ENCODE data around the gene PCDH9. TPM values are rescaled to one million over a fixed set of nuclear protein-coding genes. Genes with fewer than 3 reads are reported as not detected.

Gene PCDH9
- total and polyA plus RNA-seq, 10 donors = 0.24 to 8.1 (median 3.8) TPM

DNA sequence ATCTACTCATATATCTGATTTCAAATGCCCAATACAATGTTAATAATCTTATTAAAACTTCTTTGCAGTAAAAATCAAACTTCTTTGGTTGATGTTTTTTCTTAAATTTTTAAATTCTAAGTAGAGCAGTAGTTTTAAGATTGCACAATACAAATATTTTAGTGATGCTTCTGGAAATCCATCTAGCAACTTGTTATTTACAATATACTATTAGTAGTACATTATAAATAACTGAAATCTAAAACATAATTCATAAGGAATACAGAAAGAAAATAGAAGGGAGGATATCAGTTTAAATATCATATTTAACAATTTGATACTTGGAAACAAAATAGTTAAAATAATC lies 569.7 kb downstream of the PCDH9 start:
- no peak for DNase-seq
- Histone ChIP-seq H3K27me3 (replicated peaks in 1 of 7) (no peaks in the 10 kb centered on the region), H3K9me3 (no peaks in the 10 kb centered on the region), H3K4me3 (no peak overlapping the region), H3K36me3 (no peaks in the 10 kb centered on the region), H3K4me1 (peaks cover 0 to 8% (median 0%) of the 10 kb centered on the region in 6 donors), H3K27ac (no peak overlapping the region)
- TF ChIP-seq, protein P1, sequence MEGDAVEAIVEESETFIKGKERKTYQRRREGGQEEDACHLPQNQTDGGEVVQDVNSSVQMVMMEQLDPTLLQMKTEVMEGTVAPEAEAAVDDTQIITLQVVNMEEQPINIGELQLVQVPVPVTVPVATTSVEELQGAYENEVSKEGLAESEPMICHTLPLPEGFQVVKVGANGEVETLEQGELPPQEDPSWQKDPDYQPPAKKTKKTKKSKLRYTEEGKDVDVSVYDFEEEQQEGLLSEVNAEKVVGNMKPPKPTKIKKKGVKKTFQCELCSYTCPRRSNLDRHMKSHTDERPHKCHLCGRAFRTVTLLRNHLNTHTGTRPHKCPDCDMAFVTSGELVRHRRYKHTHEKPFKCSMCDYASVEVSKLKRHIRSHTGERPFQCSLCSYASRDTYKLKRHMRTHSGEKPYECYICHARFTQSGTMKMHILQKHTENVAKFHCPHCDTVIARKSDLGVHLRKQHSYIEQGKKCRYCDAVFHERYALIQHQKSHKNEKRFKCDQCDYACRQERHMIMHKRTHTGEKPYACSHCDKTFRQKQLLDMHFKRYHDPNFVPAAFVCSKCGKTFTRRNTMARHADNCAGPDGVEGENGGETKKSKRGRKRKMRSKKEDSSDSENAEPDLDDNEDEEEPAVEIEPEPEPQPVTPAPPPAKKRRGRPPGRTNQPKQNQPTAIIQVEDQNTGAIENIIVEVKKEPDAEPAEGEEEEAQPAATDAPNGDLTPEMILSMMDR (IDR thresholded peaks at IDR 0.05 in 8 of 11, conservative IDR thresholded peaks at IDR 0.05 in 3 of 11) = no peak
- TF ChIP-seq POLR2AphosphoS5 (IDR thresholded peaks at IDR 0.05) = no peak
- intact Hi-C loops (cut with DNase I; ENCODE audit: low total_unique reads) = no loop called here

DNA sequence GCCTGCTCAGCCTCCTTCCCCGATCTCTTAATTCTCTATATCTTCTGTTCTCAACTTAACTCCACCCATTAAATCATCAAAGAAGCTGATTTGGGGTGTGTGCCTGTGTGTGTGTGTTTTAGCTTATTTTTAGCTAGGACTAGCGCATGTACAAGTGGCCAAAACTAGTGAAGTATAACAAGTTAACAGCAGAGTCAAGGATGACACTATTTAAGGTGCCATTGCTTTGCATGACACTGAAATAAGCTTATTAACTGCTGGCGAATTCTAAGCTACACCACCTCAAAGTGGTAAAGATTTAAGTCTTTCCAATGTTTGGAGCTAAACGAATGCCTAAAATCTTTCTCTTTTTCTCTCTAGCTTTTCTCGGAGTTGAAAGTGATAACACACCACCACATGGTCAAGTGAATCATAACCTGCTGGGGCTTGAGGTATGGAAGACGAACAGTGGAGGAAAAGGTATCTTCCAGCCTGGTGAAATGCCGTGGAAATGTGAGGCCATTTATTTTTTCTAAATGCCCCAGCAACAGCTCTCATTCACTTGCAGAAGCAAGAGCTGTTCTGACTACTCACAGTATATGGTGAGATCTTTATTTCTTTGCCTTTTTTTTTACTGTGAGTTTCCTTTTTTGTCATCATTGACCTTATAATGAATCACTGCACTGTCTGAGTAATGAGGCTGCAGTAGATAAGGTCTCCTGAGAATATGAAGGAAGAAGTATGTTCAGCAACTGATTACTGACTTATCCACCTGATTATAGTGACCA lies 570.3 kb downstream of the PCDH9 start:
- H3K36me3 ChIP-seq = no peaks in the 10 kb centered on the region
- no peaks in the 10 kb centered on the region for H3K9me3 ChIP-seq
- no peaks in the 10 kb centered on the region for H3K27me3 ChIP-seq (replicated peaks in 1 of 7)
- peak overlapping the region in 4 of 8 donors; percentile 26 to 63 (median 44) for H3K27ac ChIP-seq
- no peak for DNase-seq
- H3K4me3 ChIP-seq = peak overlapping the region in 1 of 8 donors; percentile 10
- no peak for TF ChIP-seq POLR2AphosphoS5 (IDR thresholded peaks at IDR 0.05)
- TF ChIP-seq, protein P1 (IDR thresholded peaks at IDR 0.05 in 8 of 11, conservative IDR thresholded peaks at IDR 0.05 in 3 of 11) = no peak
- no peak for TF ChIP-seq POLR2A (IDR thresholded peaks at IDR 0.05)
- WGBS, 5 donors = 64 to 75% (median 72%) methylated on average over 7 of the region's 7 CpGs
- peaks cover 0 to 8% (median 0%) of the 10 kb centered on the region in 6 donors for H3K4me1 ChIP-seq
- intact Hi-C loops (cut with DNase I; ENCODE audit: low total_unique reads) = no loop called here

DNA sequence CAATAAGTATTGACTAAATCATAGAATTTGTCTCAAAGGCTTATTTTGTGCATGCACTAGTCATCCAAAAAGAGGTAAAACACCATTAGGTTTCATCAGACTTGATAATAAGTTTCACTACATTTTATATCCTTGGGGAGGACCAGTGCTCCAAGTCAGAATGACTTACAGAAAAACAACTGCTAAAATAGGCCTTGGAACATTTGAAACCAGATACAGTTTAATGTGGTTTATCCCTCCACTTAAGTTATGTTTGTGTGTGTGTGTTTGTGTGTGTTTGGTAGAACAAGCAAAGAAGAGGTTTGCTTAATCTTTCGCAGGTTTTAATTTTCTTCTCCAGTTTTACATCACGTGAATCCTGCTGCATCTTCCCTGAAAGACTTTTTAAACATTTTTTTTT lies 570.9 kb downstream of the PCDH9 start:
- intact Hi-C loops (cut with DNase I; ENCODE audit: low total_unique reads) = no loop called here
- no peak for DNase-seq
- no peak for TF ChIP-seq POLR2AphosphoS5 (IDR thresholded peaks at IDR 0.05)
- no peak for TF ChIP-seq POLR2A (IDR thresholded peaks at IDR 0.05)
- TF ChIP-seq, protein P1 (IDR thresholded peaks at IDR 0.05 in 8 of 11, conservative IDR thresholded peaks at IDR 0.05 in 3 of 11) = no peak
- WGBS, 5 donors = 80 to 88% (median 84%) methylated on average over 2 of the region's 2 CpGs
- H3K36me3 ChIP-seq = no peaks in the 10 kb centered on the region
- H3K9me3 ChIP-seq = no peaks in the 10 kb centered on the region
- H3K27me3 ChIP-seq (replicated peaks in 1 of 7) = no peaks in the 10 kb centered on the region
- peaks cover 0 to 8% (median 0%) of the 10 kb centered on the region in 6 donors for H3K4me1 ChIP-seq
- peak overlapping the region in 4 of 8 donors; percentile 26 to 63 (median 44) for H3K27ac ChIP-seq
- H3K4me3 ChIP-seq = peak overlapping the region in 1 of 8 donors; percentile 10

DNA sequence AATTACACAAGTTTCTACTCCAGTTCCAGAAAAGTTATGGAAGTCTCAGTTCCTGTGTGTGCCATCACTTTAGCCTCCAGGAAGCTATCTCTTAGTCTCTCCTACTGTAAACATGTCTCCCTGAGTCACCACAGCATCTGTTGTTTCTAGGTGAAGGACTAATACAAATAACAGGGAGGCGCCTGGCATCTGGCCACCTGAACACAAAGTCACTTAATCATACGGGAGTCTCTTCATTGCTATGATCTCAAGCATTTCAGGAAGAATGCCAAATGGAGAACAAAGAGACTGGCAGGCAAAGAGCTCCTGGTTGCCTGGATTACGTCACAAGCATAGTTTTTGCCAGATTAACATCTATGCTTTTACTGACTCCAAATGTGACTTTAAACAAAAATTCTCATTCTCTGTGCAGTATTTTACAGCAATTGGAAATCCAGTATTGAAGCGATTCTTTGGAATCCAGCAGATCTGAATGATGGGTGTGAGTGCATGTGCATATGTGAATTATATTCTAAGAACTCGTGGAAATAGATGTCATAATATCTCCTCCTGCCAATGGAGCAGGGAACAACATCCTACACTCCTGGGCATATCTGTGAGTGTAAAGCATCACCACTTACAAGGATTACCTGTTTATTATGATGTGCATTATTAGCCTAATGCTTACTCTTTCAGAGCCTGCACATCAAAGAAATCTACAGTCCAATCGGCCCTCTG lies 572.8 kb downstream of the PCDH9 start:
- H3K4me1 ChIP-seq = peaks cover 0 to 8% (median 0%) of the 10 kb centered on the region in 6 donors
- no peak overlapping the region for H3K4me3 ChIP-seq
- H3K36me3 ChIP-seq = no peaks in the 10 kb centered on the region
- H3K27ac ChIP-seq = no peak overlapping the region
- intact Hi-C loops (cut with DNase I; ENCODE audit: low total_unique reads) = no loop called here
- TF ChIP-seq POLR2A (IDR thresholded peaks at IDR 0.05) (no peak), POLR2AphosphoS5 (IDR thresholded peaks at IDR 0.05) (no peak)
- TF ChIP-seq, protein P1 (IDR thresholded peaks at IDR 0.05 in 8 of 11, conservative IDR thresholded peaks at IDR 0.05 in 3 of 11) = no peak
- DNase-seq = no peak
- H3K9me3 ChIP-seq = peaks cover 0 to 5% (median 0%) of the 10 kb centered on the region in 8 donors
- no peaks in the 10 kb centered on the region for H3K27me3 ChIP-seq (replicated peaks in 1 of 7)
- 61 to 83% (median 70%) methylated on average over 6 of the region's 6 CpGs for WGBS, 5 donors
